Measurements from ENCODE around the gene TNS4.

Gene TNS4

DNA sequence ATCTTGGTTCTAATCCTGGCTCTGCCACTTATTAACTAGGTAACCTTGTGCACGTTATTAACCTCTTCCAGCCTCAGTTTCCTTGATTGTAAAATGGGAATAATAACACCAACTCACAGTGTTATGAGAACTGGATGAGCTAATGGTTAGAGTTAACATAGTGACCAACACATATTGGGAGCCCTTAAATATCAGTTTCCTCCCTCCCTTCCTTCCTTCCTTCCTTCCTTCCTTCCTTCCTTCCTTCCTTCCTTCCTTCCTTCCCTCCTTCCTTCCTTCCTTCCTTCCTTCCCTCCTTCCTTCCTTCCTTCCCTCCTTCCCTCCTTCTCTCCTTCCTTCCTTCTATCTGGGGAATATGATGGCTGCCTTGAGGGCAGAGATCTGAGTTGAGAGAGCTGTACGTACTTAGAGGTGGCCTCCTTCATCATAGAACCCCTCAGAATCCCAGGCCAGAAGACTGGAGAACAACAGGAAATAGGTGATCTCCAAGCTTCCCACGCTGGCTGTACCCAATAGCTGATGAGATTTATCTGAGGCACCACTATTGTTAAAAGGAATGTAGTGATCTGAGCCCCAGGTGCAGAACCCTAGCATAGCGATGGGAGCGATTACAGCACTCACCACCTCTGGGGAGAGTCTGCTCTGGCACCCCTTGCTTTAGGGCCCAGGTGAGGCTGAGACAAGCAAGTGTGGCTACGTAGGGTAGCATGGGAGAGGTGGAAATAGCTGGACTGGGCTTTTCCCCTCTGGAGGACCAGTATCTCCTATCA lies 37.7 kb upstream of the TNS4 start:
- TF ChIP-seq CTCF (IDR thresholded peaks at IDR 0.05; ENCODE audit: extremely low read depth, insufficient read depth, missing control alignments), result no peak
- DNase-seq (ENCODE audit: low spot score), result no peak
- in situ Hi-C loops (cut with MboI; ENCODE audit: low pct_unique_long_range_greater_than_20kb, low sequenced_read_pairs, unreplicated experiment), result loop anchor here (10.0 kb wide), 1 partner anchor 174 kb away; the partner anchor contains the start of gene GJD3

DNA sequence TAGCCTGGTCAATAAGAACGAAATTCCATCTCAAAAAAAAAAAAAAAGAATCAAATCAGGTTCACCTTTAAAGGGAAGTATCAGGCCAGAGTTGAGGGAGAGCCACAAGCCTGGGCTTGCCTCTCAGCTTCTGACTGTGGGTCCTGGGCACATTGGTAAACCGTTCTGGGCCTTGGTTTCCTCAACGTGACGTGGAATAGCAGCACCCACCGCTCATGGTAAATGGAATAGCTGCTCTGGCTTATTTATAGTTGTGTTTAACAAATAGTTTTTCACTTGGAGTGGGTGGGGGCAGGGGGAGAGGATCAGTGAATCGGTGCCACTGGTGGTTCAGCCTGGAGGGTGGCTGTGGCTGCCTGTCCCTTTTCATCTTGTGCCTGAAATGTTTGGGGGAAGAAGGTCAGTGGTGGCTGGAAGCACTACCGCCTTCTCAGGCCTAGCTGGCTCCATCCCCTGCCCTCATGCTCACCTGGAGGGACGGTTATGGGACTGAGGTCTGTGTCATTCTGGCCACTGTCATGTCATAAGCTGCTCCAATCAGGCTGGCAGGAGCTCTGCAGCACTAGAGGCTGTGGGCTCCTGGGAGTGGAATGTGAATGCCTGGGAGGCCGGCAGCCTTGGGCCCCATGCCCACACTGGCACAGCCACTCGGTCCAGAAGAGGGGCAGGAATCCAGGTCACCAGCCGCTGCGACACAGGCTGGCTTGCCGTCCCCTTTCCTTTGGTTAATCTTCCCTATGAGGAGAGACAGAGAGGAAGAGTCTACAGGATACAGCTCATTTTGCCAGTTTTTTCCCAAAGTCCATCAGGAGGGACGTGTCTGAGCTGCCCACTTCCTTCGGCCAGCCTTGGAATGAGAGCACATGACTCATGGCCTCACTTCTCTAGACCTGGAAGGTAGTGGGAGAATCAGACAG lies 36.9 kb upstream of the TNS4 start:
- DNase-seq (ENCODE audit: low spot score), result no peak
- in situ Hi-C loops (cut with MboI; ENCODE audit: low pct_unique_long_range_greater_than_20kb, low sequenced_read_pairs, unreplicated experiment), result loop anchor here (10.0 kb wide), 1 partner anchor 173 kb away; the partner anchor contains the start of gene GJD3
- TF ChIP-seq CTCF (IDR thresholded peaks at IDR 0.05; ENCODE audit: extremely low read depth, insufficient read depth, missing control alignments), result no peak

DNA sequence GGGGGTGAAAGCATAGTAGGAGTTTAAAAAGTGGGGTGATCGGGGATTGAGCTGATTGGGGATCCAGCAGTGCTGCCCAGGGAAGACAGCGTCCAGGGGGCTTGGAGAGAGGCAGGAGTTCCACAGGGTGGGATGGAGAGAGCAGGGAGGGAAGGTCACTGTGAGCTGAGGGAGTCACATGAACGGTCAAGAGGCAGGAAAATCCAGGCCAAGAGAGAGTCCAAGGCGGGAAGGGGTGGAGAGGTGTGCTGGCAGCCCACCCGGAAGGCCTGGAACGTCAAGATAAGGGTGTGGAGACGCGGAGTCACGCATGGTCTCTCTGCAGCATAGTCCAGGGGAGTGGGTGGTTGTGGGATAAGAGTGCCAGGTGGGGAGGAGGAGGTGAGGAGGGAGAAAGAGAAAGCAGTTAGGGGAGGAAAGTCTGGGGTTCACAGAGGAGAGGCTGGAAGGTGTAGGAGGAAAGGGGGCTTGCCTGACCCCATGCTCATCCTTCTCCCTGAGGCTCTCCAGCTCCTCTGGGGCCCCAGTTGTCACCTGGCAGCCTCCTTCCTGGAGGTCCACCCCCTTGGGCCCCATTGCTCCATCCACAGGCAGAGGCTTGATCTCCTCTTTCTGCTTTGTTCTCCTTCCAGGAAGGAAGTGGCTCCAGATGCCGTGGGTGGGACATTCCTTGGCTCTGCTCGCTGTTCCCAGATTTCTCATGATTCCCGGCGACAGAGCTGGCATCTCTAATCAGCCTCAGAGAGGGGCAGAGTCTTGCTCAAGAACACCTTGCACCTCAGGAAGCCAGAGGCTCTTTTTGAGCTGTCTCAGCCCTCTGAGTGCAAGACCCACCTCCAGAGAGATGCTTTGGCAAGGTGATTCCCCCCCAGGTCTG lies 35.1 kb upstream of the TNS4 start:
- TF ChIP-seq CTCF (IDR thresholded peaks at IDR 0.05; ENCODE audit: extremely low read depth, insufficient read depth, missing control alignments), result no peak
- DNase-seq (ENCODE audit: low spot score), result no peak
- in situ Hi-C loops (cut with MboI; ENCODE audit: low pct_unique_long_range_greater_than_20kb, low sequenced_read_pairs, unreplicated experiment), result loop anchor here (10.0 kb wide), 1 partner anchor 172 kb away; the partner anchor contains the start of gene GJD3

GRCh38 chr17:40535924-40536294 lies 34.5 kb upstream of the TNS4 start:
- no peak for DNase-seq (ENCODE audit: low spot score)
- in situ Hi-C loops (cut with MboI; ENCODE audit: low pct_unique_long_range_greater_than_20kb, low sequenced_read_pairs, unreplicated experiment), result loop anchor here (10.0 kb wide), 1 partner anchor 171 kb away; the partner anchor contains the start of gene GJD3
- TF ChIP-seq CTCF (IDR thresholded peaks at IDR 0.05; ENCODE audit: extremely low read depth, insufficient read depth, missing control alignments), result no peak

DNA sequence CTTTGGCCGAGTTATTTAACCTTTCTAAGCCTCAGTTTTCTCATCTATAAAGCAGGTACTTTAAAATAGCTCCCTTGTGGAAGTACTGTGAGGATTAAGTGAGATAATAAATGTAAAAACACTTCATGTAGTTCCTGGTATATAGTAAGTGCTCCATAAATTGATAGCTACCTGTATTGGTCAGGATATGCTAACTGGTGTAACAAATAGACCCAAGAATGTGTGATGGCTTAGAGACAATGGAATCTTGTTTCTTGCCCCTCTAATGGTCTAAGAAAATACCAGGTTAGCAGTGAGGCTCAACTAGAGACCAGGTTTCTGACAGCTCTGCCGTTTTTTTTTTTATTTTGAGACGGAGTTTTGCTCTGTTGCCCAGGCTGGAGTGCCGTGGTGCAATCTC lies 34.0 kb upstream of the TNS4 start:
- in situ Hi-C loops (cut with MboI; ENCODE audit: low pct_unique_long_range_greater_than_20kb, low sequenced_read_pairs, unreplicated experiment), result loop anchor here (10.0 kb wide), 1 partner anchor 171 kb away; the partner anchor contains the start of gene GJD3
- TF ChIP-seq CTCF (IDR thresholded peaks at IDR 0.05; ENCODE audit: extremely low read depth, insufficient read depth, missing control alignments), result no peak
- DNase-seq (ENCODE audit: low spot score), result no peak

Data from GM13977 (cell line).